Measurements from ENCODE around the gene GPS2. TPM values are rescaled to one million over a fixed set of nuclear protein-coding genes. Genes with fewer than 3 reads are reported as not detected.
A peak's percentile ranks its signal among the peaks of the same experiment; 100 is the strongest.
"Not testable (repeated sequence)": the region's sequence is repeated elsewhere in the genome, so short reads cannot be mapped to it uniquely, and the experiment has no call there.

GPS2 gene
- total and polyA plus RNA-seq, 2 experiments from 2014 or later = 83.4 to 122 TPM

- H3K79me2 ChIP-seq (replicated peaks; ENCODE audit: insufficient read depth) = no peaks in the 10 kb centered on the region
- no peaks in the 10 kb centered on the region; the same call in 1 of the 2 replicates for H3K36me3 ChIP-seq (ENCODE audit: insufficient read depth)
- no peaks in the 10 kb centered on the region for H3K9me2 ChIP-seq (ENCODE audit: insufficient read depth)
- TF ChIP-seq EZH2 (IDR thresholded peaks at IDR 0.05; ENCODE audit: low read depth, unreplicated experiment) (no peak), ETS1 (IDR thresholded peaks at IDR 0.05) (peak; percentile 82; the same call in 1 of the 2 replicates), POLR2AphosphoS5 (IDR thresholded peaks at IDR 0.05; ENCODE audit: low read depth) (peak; percentile 43; the same call in 1 of the 2 replicates)
- TF ChIP-seq, protein P1, sequence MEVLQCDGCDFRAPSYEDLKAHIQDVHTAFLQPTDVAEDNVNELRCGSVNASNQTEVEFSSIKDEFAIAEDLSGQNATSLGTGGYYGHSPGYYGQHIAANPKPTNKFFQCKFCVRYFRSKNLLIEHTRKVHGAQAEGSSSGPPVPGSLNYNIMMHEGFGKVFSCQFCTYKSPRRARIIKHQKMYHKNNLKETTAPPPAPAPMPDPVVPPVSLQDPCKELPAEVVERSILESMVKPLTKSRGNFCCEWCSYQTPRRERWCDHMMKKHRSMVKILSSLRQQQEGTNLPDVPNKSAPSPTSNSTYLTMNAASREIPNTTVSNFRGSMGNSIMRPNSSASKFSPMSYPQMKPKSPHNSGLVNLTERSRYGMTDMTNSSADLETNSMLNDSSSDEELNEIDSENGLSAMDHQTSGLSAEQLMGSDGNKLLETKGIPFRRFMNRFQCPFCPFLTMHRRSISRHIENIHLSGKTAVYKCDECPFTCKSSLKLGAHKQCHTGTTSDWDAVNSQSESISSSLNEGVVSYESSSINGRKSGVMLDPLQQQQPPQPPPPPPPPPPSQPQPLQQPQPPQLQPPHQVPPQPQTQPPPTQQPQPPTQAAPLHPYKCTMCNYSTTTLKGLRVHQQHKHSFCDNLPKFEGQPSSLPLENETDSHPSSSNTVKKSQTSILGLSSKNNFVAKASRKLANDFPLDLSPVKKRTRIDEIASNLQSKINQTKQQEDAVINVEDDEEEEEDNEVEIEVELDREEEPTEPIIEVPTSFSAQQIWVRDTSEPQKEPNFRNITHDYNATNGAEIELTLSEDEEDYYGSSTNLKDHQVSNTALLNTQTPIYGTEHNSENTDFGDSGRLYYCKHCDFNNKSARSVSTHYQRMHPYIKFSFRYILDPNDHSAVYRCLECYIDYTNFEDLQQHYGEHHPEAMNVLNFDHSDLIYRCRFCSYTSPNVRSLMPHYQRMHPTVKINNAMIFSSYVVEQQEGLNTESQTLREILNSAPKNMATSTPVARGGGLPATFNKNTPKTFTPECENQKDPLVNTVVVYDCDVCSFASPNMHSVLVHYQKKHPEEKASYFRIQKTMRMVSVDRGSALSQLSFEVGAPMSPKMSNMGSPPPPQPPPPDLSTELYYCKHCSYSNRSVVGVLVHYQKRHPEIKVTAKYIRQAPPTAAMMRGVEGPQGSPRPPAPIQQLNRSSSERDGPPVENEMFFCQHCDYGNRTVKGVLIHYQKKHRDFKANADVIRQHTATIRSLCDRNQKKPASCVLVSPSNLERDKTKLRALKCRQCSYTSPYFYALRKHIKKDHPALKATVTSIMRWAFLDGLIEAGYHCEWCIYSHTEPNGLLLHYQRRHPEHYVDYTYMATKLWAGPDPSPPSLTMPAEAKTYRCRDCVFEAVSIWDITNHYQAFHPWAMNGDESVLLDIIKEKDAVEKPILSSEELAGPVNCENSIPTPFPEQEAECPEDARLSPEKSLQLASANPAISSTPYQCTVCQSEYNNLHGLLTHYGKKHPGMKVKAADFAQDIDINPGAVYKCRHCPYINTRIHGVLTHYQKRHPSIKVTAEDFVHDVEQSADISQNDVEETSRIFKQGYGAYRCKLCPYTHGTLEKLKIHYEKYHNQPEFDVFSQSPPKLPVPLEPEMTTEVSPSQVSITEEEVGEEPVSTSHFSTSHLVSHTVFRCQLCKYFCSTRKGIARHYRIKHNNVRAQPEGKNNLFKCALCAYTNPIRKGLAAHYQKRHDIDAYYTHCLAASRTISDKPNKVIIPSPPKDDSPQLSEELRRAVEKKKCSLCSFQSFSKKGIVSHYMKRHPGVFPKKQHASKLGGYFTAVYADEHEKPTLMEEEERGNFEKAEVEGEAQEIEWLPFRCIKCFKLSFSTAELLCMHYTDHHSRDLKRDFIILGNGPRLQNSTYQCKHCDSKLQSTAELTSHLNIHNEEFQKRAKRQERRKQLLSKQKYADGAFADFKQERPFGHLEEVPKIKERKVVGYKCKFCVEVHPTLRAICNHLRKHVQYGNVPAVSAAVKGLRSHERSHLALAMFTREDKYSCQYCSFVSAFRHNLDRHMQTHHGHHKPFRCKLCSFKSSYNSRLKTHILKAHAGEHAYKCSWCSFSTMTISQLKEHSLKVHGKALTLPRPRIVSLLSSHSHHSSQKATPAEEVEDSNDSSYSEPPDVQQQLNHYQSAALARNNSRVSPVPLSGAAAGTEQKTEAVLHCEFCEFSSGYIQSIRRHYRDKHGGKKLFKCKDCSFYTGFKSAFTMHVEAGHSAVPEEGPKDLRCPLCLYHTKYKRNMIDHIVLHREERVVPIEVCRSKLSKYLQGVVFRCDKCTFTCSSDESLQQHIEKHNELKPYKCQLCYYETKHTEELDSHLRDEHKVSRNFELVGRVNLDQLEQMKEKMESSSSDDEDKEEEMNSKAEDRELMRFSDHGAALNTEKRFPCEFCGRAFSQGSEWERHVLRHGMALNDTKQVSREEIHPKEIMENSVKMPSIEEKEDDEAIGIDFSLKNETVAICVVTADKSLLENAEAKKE (CRISPR knock-in tag; IDR thresholded peaks at IDR 0.05) = 0 out of 2 replicates have a peak, but pooled peaks have one; percentile 40
- no peaks in the 10 kb centered on the region for H3K27me3 ChIP-seq (ENCODE audit: insufficient read depth)
- no peaks in the 10 kb centered on the region for H4K20me1 ChIP-seq (replicated peaks; ENCODE audit: insufficient read depth)
- peak within 1 kb of the TSS; percentile 78 for H3K4me2 ChIP-seq
- Mint-ChIP-seq H3K27ac (peak within 1 kb of the TSS; percentile 87), H3K9me3 (no peaks in the 10 kb centered on the region), H3K36me3 (ENCODE audit: low read depth) (peaks cover 6% of the 10 kb centered on the region), H3K4me1 (peaks cover 29% of the 10 kb centered on the region), H3K27me3 (ENCODE audit: insufficient read depth, low read depth, poor library complexity) (peaks cover 7% of the 10 kb centered on the region), H3K4me3 (peak within 1 kb of the TSS; percentile 66)
- peak within 1 kb of the TSS; percentile 53 for H3K4me3 ChIP-seq
- H3F3A ChIP-seq (replicated peaks; ENCODE audit: low read depth) = peaks cover 26% of the 10 kb centered on the region
- peak; percentile 94 for ATAC-seq
- DNase-seq (ENCODE audit: low spot score) = peak; percentile 90
- H3K27ac ChIP-seq (ENCODE audit: low read depth) = peak within 1 kb of the TSS; percentile 95
- peaks cover 18% of the 10 kb centered on the region for H3K4me1 ChIP-seq (ENCODE audit: insufficient read depth)
- H2AFZ ChIP-seq = peak within 1 kb of the TSS; percentile 69
These were observed 21.3 kb upstream of the GPS2 start, which contains the start of gene ACAP1 for GRCh38 chr17:7336240-7337175. TSS of gene ACAP1 (plus strand) at chr17:7336529. CDS start at chr17:7336735, 206 bp downstream.

DNA sequence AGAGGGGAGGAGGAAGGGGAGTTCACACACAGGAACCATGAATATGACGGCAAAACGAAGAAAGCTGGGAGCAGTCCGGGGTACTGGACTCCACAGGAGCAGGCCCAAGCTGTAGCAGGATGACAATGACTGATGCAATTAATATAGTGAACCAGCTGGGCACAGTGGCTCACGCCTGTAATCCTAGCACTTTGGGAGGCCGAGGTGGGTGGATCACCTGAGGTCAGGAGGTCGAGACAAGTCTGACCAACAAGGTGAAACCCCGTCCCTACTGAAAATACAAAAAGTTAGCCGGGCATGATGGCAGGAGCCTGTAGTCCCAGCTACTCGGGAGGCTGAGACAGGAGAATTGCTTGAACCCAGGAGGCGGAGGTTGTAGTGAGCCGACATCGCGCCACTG is 20.6 kb upstream of the GPS2 start:
- H3K79me2 ChIP-seq (replicated peaks; ENCODE audit: insufficient read depth); H3K27me3 ChIP-seq (ENCODE audit: insufficient read depth); DNase-seq (ENCODE audit: low spot score); H3K36me3 Mint-ChIP-seq (ENCODE audit: low read depth); H3K27me3 Mint-ChIP-seq (ENCODE audit: insufficient read depth, low read depth, poor library complexity); H3K36me3 ChIP-seq (ENCODE audit: insufficient read depth); H4K20me1 ChIP-seq (replicated peaks; ENCODE audit: insufficient read depth); H2AFZ ChIP-seq; ATAC-seq; H3K9me2 ChIP-seq (ENCODE audit: insufficient read depth); H3K9me3 Mint-ChIP-seq: not testable (repeated sequence)
- peak overlapping the region; percentile 78; the same call in 1 of the 2 replicates for H3K4me2 ChIP-seq
- peak overlapping the region; percentile 53; the same call in 1 of the 2 replicates for H3K4me3 ChIP-seq
- H3K4me1 Mint-ChIP-seq = peaks cover 31% of the 10 kb centered on the region
- peak overlapping the region; percentile 87; the same call in 1 of the 2 replicates for H3K27ac Mint-ChIP-seq
- H3F3A ChIP-seq (replicated peaks; ENCODE audit: low read depth) = peaks cover 31% of the 10 kb centered on the region
- peaks cover 20% of the 10 kb centered on the region for H3K4me1 ChIP-seq (ENCODE audit: insufficient read depth)
- peak overlapping the region; percentile 66; the same call in 2 of the 3 replicates for H3K4me3 Mint-ChIP-seq
- peak overlapping the region; percentile 95; the same call in 1 of the 2 replicates for H3K27ac ChIP-seq (ENCODE audit: low read depth)
